HG02884 (cell line): ENCODE measurements around the gene RIMKLB.
"Not testable (repeated sequence)": the region's sequence is repeated elsewhere in the genome, so short reads cannot be mapped to it uniquely, and the experiment has no call there.

Experiments used
- ATAC-seq: cut with Tn5 transposase; IDR thresholded peaks from one replicate; pipeline ENCODE4 v1.9.1; 2021; ENCODE audit warnings: mild to moderate bottlenecking, moderate library complexity; ENCODE audit not compliant: unreplicated experiment

Gene RIMKLB

DNA sequence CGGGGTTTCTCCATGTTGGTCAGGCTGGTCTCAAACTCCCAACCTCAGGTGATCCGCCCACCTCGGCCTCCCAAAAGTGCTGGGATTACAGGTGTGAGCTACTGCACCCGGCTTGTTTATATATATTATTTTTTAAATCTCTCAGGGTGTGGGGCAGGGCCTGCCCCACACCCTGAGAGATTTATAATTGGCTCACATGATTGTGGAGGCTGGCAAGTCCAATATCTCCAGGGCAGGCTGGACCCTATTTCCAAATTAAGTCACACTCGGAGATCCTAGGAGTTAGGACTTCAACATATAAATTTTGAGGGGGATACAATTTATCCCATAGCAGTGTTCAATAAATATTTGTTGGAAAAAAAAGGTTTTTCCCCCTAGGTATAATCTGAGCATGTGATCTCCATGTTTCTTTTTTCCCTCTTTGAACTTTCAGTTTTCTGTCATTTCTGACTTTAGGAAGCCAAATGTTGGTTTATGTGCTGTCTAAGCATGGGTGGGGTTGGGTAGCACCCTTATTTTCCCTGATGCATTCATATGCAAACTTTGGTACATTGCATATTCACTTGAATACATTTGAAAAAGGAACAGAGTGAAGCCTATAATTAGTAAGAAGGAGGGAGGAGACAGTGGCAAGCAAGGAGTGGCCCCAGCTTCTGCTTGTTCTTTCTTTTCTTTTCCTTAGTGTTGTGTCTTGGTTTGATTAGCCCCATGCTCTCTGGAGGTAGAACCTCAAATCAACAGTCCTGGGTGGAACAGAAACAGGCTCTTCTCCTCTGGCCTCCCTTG lies 116.0 kb downstream of the RIMKLB start:
- ATAC-seq = no peak

DNA sequence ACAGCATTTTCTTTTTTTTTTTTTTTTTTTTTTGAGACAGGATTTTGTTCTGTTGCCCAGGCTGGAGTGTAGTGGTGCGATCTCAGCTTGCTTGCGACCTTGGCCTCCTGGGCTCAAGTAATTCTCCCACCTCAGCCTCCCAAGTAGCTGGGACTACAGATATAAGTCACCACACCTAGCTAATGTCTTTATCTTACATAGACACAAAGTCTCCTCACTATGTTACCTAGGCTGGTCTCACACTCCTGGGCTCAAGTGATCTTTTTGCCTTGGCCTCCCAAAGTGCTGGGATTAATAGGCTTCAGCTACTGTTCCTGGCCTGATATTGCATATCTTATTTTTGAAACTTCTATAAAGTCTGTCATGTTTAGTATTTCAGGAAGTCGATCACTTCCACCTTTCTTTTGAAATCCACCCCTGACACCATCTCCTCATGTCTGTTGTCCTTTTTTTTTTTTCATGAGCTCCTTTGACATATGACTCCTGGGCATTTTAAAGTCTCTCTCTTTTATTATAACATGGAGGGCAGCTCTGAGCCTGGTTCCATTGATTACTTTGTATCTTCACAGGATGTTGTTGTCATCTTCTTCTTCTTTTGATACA lies 118.8 kb downstream of the RIMKLB start:
- no peak for ATAC-seq

DNA sequence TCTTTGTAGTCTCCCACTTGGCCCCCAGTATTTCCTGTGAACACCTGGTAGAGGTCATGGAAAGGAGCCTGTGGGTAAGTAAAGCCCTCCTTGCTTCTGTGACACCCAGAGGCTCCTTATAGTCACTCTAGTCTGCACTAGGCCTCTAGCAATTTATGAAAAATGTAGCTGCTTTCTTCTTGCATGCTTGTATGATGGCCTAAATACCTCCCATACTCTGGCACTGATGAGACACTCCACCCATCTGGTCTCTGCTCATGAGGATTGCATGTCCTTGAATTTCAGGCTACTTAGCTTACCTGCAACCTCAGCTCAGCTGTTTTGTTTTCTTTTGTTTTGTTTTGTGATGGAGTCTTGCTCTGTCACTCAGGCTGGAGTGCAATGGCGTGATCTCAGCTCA lies 120.1 kb downstream of the RIMKLB start:
- no peak for ATAC-seq

DNA sequence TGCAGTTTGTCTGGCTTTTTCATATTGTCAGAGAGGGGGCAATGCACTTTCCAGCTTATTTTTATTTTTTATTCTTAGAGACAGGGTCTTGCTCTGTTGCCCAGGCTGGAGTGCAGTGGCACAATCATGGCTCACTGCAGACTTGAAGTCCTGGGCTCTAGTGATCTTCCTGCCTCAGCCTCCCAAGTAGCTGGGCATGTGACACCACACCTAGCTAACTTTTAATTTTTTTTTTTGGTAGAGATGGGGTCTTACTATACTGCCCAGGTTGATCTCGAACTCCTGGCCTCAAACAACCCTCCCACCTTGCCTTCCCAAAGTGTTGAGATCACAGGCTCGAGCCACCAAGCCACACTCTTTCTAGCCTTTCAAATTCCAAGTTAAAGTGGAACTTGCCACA lies 120.7 kb downstream of the RIMKLB start:
- ATAC-seq = no peak

DNA sequence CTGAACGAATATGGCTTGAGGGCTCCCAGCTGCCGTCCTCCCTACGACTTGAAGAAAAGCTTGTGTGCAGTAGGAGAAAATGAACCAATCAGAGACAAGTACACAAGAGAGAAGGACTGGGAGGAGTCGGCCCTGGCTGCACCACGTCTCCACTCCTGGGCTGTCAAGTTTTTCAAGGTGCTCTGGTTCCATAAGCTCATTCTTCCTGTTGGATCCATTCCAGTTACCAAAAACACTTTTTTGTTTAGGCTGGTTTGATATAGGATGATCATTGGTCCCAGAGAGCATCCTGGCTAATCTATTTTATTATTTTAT lies 121.8 kb downstream of the RIMKLB start:
- ATAC-seq = no peak

DNA sequence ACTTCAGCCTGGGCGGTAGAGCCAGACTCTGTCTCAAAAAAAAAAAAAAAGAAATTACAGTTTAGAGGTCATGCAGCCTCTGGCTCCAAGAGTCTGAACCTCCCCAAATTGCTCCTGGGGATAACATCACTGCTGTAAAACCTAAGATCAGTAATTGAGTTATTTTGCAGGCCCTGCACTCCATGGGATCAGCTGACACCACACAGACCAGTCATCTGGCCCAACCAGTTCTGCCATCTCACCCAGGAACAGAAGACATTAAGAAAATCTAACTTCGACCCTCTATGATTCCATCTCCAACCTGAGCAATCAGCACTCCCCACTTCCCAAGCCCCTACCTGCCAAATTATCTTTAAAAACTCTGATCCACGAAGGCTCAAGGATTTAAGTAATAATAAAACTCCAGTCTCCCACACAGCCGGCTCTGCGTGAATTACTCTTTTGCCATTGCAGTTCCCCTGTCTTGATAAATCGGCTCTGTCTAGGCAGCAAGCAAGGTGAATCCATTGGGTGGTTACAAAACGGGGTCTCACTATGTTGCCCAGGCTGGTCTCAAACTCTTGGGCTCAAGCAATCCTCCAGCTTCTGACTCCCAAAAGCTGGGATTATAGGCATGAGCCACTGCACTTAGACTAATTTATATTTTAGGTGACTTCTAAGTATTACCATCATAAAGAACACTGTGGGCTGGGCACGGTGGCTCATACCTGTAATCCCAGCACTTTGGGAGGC lies 123.1 kb downstream of the RIMKLB start:
- ATAC-seq = not testable (repeated sequence)

DNA sequence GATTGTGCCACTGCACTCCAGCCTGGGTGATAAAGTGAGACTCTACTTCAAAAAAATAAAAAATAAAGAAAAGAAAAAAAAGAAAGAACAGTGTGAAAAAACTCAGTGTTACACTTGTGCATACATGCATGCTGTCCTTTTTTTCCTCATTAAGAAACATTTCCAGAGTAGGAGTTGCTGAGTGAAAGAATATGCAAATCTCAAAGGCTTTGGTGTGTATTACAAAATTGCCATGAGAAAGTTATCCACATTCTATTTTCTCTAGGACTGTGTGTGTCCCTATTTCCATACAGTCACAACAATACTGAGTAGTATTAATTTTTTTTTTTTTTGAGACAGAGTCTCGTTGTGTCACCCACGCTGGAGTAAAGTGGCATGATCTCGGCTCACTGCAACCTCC lies 123.8 kb downstream of the RIMKLB start:
- ATAC-seq = no peak

DNA sequence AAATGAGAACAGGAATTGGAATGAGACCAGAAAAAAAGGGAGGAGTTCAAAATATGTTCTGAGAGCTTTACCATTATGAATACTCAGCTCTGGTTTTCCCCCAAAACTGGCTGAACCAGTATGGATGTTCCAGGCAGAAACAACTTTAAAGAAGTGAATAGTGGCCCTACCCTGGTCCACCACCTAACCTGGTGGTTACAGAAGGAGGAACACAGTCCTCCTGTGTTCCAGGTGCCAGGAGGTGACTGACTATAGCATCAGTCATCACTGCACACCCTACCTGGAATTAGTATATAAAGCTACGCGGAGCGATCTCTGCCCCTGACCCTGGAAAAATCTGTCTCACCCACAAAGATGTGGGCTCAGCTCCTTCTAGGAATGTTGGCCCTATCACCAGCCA lies 124.5 kb downstream of the RIMKLB start, which contains the start of gene A2ML1:
Gene A2ML1 (plus strand): TSS at position 324 of the 400 bp plus-strand sequence. CDS start 31 bp downstream, at position 355.
- ATAC-seq = no peak

DNA sequence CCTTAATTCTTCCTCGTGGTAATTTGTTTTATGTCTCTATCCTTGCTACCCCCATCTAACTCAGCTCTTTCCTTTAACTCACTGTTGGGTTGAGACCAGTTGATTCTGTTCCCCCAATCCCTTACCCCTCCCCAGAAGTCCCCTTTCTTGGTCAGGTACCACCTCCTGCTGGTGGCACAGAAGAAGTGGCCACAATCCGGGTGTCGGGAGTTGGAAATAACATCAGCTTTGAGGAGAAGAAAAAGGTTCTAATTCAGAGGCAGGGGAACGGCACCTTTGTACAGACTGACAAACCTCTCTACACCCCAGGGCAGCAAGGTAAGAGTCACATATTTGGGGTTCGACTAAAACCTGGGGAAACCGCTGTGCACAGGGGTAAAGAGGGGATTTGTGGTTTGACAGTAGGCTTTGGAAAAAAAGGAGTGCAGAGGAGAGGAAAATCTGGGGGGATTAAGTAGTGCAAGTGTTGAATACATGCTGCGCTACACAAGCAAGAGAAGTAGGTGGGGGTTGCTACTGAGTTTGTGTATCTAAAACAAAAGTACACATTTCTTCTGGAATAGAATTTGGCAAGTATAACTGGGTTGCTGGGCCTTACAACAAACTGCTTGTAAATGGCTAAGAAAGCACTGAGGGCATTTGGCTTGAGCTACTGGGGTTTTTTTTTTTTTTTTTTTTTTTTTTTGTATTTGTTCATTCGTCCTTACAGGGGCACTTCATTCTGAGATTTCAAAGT lies 125.9 kb downstream of the RIMKLB start:
- no peak for ATAC-seq

DNA sequence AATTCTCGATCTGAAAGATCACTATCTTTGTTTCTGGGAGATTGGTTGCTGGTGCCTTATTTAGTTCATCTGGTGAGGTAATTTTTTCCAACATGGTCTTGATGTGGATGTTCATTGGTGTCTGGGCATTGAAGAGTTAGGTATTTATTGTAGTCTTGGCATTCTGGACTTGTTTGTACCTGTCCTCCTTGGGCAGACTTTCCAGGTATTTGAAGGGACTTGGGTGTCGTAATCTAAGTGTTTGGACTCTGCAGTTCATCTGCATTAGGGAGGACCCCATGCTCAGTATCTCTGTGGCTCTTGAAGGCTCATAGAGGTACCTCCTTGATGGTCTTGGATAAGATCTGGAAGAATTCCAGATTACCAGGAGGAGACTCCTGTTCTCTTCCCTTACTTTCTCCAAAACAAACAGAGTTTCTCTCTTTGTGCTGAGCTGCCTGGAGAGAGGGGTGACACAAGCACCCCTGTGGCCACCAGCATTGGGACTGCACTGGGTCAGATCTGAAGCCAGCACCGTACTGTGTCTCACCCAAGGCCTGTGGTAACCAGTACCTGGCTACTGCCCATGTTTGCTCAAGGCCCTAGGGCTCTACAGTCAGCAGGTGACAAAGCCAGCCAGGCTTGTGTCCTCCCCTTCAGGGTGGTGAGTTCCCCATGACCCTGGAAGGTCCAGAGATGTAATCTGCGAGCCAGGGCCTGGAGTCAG lies 129.9 kb downstream of the RIMKLB start:
- ATAC-seq = no peak

DNA sequence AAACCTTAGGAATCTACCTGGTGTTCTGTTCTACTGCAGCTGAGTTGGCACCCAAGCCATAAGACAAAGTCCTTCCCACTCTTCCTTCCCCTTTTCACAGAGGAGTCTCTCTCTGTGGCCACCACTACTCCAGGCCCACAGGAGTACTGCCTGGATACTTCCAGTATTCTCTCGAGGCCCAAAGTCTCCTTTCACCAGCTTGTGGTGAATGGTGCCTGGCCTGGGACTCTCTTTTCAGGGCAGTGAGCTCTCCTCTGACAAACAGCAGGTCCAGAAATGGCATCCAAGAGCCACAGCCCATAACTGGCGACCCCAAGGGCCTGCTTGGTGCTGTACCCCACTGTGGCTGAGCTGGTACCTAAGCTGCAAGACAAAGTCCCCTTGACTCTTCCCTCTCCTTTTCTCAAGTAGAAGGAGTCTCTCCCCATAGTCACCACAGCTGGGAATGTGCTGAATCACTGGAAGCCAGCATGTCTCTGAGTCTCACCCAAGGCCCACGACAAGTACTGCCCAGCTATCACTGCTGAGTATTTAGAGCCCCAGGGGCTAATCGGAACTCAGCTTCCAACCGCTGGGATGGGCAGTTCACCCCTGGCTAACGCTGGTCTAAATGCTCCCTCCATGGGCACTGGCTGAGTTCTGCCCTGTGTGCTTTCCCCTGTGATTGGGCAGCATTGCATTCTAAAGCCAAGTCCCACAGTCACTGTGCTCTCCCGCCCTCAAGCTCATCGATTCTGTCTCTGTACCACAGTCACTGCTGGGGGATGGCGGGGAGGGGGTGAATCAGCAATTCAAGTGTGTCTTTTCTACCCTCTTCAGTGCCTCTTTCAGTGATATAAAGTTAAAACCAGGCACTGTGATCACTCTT lies 130.7 kb downstream of the RIMKLB start:
- no peak for ATAC-seq

DNA sequence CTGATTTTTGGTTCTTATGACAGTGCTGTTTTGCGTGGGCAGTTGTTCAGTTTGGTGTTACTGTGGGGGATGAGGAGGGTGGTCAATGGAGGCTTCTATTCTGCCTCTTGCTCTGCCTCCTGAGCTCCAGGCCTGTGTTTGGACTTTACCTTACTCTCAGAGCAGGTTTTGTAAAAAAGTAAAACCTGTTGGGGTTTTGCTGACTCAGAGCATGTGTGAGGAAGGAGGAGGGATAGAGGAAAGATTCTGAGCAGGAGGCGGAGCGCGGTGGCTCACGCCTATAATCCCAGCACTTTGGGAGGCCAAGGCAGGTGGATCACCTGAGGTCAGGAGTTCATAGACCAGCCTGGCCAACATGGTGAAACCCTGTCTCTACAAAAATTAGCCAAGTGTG lies 131.3 kb downstream of the RIMKLB start:
- ATAC-seq = no peak

DNA sequence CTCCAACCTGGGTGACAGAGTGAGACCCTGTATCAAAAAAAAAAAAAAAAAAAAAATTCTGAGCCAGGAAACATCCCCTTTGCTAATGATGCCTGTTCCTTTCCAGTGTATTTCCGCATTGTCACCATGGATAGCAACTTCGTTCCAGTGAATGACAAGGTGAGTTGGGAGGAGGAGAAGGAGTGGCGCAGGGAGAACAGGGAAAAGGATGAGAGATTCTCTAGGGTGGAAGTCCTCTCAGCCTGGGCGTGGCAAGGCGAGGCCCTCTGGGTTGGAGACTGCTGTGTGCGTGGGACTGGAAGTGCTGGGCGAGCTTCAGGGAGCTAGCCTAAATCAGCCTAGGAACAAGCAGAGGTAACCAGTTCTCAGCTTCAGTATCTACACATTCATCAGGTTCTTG lies 131.8 kb downstream of the RIMKLB start:
- no peak for ATAC-seq

DNA sequence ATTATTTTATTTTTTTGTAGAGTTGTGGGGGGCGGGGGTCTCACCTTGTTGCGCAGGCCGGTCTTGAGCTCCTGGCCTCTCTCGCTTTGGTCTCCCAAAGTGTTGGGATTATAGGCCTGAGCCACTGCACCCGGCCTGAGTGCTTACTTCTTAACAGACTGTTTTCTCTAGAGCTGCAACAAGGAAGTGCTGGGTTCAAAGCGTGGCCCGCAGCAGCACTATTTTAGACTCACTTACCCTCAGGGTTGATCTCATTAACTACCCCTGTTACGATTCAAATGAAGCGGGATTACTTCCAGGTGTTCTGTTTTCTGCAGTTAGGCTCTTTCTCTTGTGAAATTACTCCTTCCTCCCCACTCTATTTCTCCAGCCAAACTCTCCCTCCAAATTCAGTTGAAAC lies 133.3 kb downstream of the RIMKLB start:
- no peak for ATAC-seq

DNA sequence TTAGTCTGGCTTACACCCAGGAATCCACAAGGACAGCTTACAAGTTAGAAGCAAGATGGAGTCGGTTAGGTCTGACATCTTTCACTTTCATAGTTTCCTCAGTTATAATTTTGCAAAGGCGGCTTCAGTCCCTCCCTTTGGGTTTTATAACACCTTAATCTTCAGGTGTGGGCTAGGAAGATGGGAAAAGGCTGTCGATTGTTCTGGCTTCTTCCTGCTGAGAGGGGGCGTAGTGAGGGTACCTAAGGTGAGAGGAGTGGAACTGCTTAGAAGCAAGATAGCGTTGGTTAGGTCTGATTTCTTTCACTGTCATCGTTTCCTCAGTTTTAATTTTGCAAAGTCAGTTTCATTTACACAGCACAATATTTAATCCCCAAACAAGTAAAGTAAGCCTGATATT lies 134.7 kb downstream of the RIMKLB start:
- no peak for ATAC-seq
